HepG2 (cell line): ENCODE data around the gene SPRED2. TPM values are rescaled to one million over a fixed set of nuclear protein-coding genes. Genes with fewer than 3 reads are reported as not detected.
A peak's percentile ranks its signal among the peaks of the same experiment; 100 is the strongest.

Experiments
- CSRNP2 ChIP-seq: sonication (generic); formaldehyde crosslinking; conservative IDR thresholded peaks from 2 replicates; pipeline ENCODE4 v1.8.0; 2022; ENCODE audit warnings: low read depth, missing genetic modification reagents
- ELF3 ChIP-seq: IDR thresholded peaks from 2 replicates; pipeline ENCODE4 v1.6.1; 2016; ENCODE audit warnings: missing genetic modification reagents, missing compliant biosample characterization
- ETV5 ChIP-seq: IDR thresholded peaks from 2 replicates; pipeline ENCODE4 v1.6.1; 2018; ENCODE audit warnings: missing biosample characterization, missing genetic modification reagents, inconsistent platforms, borderline replicate concordance
- GABPA ChIP-seq, 2 experiments: IDR thresholded peaks; 2 replicates each; pipeline ENCODE4 v1.6.1; 2011 to 2016; ENCODE audit warnings: low read depth in 2 of 2, low read length in 1 of 2, missing biosample characterization in 1 of 2, missing genetic modification characterization in 1 of 2
- MYPOP ChIP-seq: sonication (generic); formaldehyde crosslinking; IDR thresholded peaks from 2 replicates; pipeline ENCODE4 v1.8.1; 2023; ENCODE audit warnings: mild to moderate bottlenecking, moderate library complexity, missing genetic modification reagents
- NR2F6 ChIP-seq, 2 experiments: IDR thresholded peaks; 2 replicates each; pipeline ENCODE4 v1.6.1; 2016; ENCODE audit warnings: antibody characterized with exemption in 1 of 2, mild to moderate bottlenecking in 1 of 2
- PCBP2 ChIP-seq: fragments of 200-400 bp; formaldehyde crosslinking; optimal IDR thresholded peaks from 2 replicates; pipeline ENCODE3; 2018; ENCODE audit warnings: low read length, low read depth; ENCODE audit not compliant: poor library complexity, severe bottlenecking
- PHF21A ChIP-seq: sonication (generic); formaldehyde crosslinking; IDR thresholded peaks from 2 replicates; pipeline ENCODE4 v1.5.0; 2020; ENCODE audit warnings: mild to moderate bottlenecking, missing genetic modification reagents
- SSRP1 ChIP-seq: IDR thresholded peaks from 2 replicates; pipeline ENCODE4 v1.6.1; 2016; ENCODE audit warnings: control low read depth
- TAF1 ChIP-seq: sonication (generic); formaldehyde crosslinking; IDR thresholded peaks from 2 replicates; pipeline ENCODE4 v1.4.0; 2020; ENCODE audit warnings: missing genetic modification reagents
- ZNF775 ChIP-seq: sonication (generic); formaldehyde crosslinking; IDR thresholded peaks from 2 replicates; pipeline ENCODE4 v1.4.0; 2020; ENCODE audit warnings: missing genetic modification reagents, mild to moderate bottlenecking, moderate library complexity, borderline replicate concordance
- polyA plus RNA-seq, 8 experiments: library from polyadenylated mRNA; depleted of rRNA in 3 of 8; stranded (reverse) in 7 of 8; unstranded in 1 of 8; fragments of >200 nt; fragmentation: Illumina TruSeq in 4 of 8; extraction: Trizol in 4 of 8; gene quantifications; 2 replicates each; pipeline versions ENCODE4 v1.2.1 to v1.2.3, GENCODE V29; 2011 to 2016; ENCODE audit warnings: low read depth in 4 of 8, missing spikeins in 1 of 8, mixed read lengths in 1 of 8; ENCODE audit not compliant: insufficient read depth in 1 of 8
- total RNA-seq, 5 experiments: library from RNA; depleted of rRNA; stranded (reverse); fragments of >200 nt; fragmentation: Illumina TruSeq; extraction: Trizol; gene quantifications; 2 replicates each; pipeline ENCODE4 v1.2.3, GENCODE V29; 2016; ENCODE audit warnings: low read depth in 1 of 5

Gene SPRED2
- total and polyA plus RNA-seq, 2 of the 13 experiments (the other 11 are each of a cell fraction or from before 2014, with no cell fraction given) = 13.0 to 37.0 TPM

DNA sequence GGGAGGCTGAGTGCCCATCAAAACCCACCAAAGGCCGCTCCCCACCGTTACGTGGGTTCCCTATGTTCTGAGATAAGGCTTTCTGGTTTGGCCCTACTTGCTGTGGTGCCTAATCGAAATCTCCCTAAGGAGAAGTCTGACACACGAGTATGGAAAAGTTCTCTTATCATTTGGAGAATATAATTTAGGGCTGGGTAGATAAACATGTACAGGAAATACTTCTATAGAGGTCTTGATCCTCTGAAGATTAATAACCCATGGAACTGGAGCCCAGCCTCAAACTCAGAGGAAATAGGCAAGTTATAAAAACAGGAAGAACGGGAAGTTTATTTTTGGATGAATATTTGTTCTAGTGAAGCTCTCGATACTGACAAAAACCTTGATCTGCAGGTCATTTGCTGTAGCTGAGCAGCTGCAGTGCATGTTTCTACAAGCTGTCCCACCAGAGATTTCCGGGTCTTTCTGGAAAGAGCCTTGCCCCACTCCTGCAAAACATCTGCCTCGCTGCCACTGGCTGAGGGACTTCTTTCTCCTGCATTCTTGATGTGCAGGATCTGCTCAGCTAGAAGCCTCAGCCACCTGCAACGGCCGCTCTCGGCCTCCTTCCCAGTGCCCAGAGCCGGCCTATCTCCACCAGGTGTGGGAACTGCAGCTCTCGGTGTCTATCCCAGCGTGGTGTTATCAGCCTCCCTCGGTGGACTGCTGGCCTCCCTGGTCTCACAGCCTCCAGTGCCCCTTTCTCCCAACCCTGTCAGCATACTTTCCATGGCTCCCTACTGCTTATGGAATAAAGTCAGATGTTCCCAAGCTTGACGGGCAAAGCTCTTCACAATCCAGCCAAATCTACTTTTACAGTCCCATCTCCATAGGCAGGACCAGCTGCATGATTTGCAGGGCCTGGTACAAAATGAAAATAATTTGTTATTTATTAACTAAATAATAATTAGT is 48.6 kb downstream of the SPRED2 start (continued):
- TF ChIP-seq MYPOP (CRISPR knock-in tag) (no peak), CSRNP2 (CRISPR knock-in tag) (no peak), PCBP2 (no peak), ELF3 (CRISPR knock-in tag) (peak; percentile 85), ZNF775 (CRISPR knock-in tag) (0 out of 2 replicates have a peak, but pooled peaks have one; percentile 38), SSRP1 (CRISPR knock-in tag) (no peak), NR2F6 (IDR thresholded peaks at IDR 0.05) (no peak), NR2F6 (CRISPR knock-in tag; IDR thresholded peaks at IDR 0.05) (peak; percentile 39; the same call in 1 of the 2 replicates), ETV5 (CRISPR knock-in tag) (peak; percentile 50; the same call in 1 of the 2 replicates), GABPA (IDR thresholded peaks at IDR 0.05; ENCODE audit: low read depth, low read length) (no peak), GABPA (CRISPR knock-in tag; IDR thresholded peaks at IDR 0.05; ENCODE audit: low read depth) (peak; percentile 32; the same call in 1 of the 2 replicates), TAF1 (CRISPR knock-in tag) (no peak), PHF21A (CRISPR knock-in tag) (0 out of 2 replicates have a peak, but pooled peaks have one; percentile 39)
